HG03342 (cell line): ENCODE results near the gene ADSS2.
"Not testable (repeated sequence)": the region's sequence is repeated elsewhere in the genome, so short reads cannot be mapped to it uniquely, and the experiment has no call there.

Experiments used
- ATAC-seq: cut with Tn5 transposase; IDR thresholded peaks from one replicate; pipeline ENCODE4 v1.9.1; 2021; ENCODE audit warnings: mild to moderate bottlenecking, moderate library complexity; ENCODE audit not compliant: unreplicated experiment

Gene ADSS2

GRCh38 chr1:244451539-244451950, at the start of gene ADSS2:
Gene ADSS2 (minus strand): TSS chr1:244451909. CDS start chr1:244451817, 92 bp downstream.
- no peak for ATAC-seq

DNA sequence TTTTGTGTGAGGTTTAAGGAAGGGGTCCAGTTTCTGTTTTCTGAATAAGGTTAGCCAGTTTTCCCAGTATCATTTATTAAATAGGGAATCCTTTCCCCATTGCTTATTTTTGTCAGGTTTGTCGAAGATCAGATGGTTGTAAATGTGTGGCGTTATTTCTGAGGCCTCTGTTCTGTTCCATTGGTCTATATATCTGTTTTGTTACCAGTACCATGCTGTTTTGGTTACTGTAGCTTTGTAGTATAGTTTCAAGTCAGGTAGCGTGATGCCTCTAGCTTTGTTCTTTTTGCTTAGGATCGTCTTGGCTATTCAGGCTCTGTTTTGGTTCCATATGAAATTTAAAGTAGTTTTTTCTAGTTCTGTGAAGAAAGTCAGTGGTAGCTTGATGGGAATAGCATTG, 48.8 kb upstream of the ADSS2 start:
- ATAC-seq, result not testable (repeated sequence)

- not testable (repeated sequence) for ATAC-seq
These were observed 47.8 kb upstream of the ADSS2 start for GRCh38 chr1:244499484-244499883.

DNA sequence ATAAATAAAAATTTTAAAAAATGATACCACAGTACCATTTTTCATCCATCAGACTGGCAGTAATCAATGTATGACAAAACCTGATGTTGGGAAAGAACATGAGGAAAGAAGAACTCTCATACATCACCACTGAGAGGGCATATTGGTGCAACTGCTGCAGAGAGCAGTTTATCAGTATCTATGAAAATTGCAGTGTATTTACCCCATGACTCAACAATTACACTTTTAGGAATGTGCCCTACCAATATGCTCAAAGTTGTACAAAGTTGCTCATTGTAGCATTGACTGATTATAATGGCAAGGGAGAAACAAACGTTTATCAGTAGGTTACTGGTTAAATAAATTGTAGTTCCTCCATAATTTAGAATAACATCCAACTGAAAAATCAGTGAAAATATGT, 46.1 kb upstream of the ADSS2 start:
- no peak for ATAC-seq

DNA sequence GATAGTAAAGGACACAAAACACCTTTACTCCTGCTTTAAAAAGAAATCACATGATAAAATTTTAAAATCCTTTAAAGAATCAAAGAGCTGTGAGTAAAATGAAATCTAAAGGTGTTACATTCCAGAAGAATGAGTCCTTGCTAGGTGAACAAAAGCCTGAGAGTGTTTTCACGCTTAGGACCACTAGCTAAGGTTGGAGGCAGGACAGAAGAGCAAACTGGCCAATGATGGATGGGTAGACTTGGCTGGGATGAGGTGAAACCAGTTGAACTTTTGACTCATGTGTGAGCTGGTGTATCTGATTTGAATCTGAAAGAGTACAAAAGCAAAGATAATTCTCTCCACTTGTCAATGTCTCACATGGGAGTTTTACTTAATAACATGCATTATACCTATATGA, 44.5 kb upstream of the ADSS2 start:
- no peak for ATAC-seq

- ATAC-seq, result no peak
These were observed 42.9 kb upstream of the ADSS2 start for GRCh38 chr1:244494653-244495052.

DNA sequence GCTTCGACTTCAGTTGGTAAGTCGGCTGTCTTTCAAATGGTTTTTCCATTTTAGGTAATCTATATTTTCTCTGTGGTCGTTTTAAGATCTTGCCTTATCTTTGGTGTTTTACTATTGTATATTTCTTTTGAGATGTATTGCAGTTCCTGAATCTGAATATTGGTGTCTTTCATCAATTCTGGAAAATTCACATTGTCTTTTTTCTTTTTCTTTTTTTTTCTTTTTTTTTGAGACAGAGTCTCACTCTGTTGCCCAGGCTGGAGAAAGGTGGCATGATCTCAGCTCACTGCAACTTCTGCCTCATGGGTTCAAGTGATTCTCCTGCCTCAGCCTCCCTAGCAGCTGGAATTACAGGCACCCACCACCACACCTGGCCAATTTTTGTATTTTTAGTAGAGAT, 33.3 kb upstream of the ADSS2 start:
- ATAC-seq, result not testable (repeated sequence)

DNA sequence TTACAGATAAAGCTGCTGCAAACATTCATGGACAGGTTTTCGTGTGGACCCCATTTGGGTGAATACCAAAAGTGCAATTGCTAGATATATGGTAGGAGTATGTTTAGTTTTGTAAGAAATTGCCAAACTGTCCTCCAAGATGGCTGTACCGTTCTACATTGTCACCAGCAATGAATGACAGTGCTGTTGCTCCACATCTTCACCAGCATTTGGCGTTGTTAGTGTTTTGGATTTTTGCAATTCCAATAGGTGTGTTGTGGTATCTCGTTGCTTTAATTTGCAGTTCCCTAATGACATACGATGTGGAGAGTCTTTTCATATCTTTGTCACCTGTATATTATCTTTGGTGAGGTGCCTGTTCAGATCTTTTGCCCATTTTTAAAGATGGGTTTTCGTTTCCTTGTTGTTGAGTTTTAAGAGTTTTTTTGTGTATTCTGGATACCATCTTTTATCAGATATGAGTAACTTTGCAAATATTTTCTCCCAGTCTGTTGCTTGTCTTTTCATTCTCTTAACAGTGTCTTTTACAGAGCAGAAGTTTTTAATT, 21.4 kb upstream of the ADSS2 start:
- no peak for ATAC-seq

DNA sequence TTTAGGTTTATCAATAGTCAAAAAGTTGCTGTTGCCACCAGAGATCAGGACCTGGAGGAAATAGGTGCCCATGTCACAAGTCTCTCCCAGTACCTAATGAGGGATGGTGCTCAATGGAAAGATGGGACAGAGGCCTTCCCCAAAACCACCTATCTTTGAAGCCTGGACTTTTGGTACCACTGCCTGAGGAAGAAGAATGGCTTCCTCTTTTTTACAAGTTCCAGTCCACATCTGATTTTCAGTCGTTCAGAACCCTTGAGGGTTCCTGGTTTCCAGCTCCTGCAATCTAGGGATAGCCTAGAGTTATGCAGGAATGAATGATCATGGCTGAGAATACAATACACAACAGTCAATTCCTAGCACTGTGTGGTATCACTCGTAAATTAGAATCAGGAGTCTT, 15.0 kb upstream of the ADSS2 start:
- no peak for ATAC-seq

- ATAC-seq, result peak; percentile 98
These were observed 9.7 kb upstream of the ADSS2 start, which contains the start of gene CATSPERE for GRCh38 chr1:244461245-244462071. Gene CATSPERE (plus strand): TSS chr1:244461273. CDS start chr1:244461430, 157 bp downstream.

DNA sequence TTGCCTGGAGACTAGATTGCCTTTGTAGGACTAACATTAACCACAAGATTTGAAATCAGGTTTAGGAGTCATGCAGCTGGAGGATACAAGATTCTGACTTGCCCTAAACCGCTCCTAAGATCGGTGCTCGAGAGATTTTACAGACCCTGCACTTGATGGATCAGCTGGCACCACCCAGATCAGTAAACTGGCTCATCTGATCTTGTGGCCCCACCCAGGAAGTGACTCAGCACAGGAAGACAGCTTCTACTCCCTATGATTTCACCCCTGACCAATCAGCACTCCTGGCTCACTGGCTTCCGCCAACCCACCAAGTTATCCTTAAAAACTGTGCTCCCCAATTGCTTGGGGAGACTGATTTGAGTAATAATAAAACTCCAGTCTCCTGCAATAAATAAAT, 8.5 kb upstream of the ADSS2 start:
- no peak for ATAC-seq

- no peak for ATAC-seq
These were observed 7.1 kb upstream of the ADSS2 start for GRCh38 chr1:244458781-244459180.

DNA sequence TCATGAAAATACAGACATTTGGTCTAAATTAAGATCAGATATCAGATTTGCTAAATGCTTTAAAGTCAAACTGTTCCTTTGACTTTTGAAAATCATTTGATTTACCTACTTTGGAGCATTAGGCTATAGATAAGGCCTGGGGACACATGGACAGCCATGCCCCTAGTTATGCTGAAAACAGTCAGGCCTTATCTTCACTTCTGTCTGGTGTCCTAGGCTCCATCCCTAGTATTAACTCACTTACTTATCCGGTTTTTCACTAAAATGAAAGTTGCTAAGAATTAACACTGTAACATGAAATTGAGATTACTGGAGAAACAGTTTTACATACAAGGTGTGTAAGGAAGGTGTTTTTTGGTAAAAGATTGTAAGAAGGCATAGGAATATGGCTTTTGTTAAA, 4.9 kb upstream of the ADSS2 start:
- no peak for ATAC-seq

- no peak for ATAC-seq
These were observed 2.7 kb upstream of the ADSS2 start for GRCh38 chr1:244454412-244454811.

DNA sequence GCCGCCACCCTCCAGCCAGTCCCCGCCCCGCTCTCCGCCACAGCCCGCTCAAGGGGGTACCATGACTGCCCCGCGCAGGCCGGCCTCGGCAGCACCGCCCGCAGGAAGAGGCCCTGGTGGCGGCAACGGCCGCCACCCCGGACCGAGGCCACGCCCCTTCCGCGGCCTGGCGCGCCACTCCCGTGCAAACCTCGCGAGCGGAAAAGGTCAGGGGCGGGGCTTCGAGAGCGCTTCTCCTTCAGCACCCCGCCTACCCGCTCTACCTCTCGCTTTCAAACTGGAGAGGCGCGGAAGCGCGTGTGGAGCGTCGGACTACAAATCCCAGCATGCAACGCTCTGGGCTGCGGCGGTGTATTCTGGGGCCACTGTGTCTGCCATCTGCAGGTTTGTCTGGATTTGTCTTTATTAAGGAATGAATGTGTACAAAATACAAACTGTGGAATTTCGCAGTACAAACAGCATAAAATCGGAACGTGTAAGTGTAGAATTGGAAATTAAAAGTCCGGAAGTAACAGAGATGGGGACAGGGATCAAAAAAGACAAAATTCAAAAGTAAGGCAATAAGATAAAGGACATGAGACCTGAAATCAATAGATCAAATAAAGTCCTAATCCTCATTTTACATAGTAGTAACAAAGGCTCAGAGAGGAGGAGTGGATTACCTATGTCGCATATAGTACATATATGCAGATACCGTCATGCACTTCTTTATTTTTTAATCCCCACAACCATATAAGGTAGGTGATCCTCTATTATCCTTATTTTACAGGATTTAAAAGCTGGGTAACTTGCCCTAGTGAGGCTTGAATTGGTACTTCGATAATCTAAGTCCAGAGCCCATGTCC, 464 bp upstream of the ADSS2 start:
- ATAC-seq, result peak; percentile 95

- peak; percentile 10 for ATAC-seq
These were observed 841 bp downstream of the ADSS2 start for GRCh38 chr1:244450597-244451538.

- ATAC-seq, result no peak
These were observed 1.7 kb downstream of the ADSS2 start for GRCh38 chr1:244449936-244450508.

DNA sequence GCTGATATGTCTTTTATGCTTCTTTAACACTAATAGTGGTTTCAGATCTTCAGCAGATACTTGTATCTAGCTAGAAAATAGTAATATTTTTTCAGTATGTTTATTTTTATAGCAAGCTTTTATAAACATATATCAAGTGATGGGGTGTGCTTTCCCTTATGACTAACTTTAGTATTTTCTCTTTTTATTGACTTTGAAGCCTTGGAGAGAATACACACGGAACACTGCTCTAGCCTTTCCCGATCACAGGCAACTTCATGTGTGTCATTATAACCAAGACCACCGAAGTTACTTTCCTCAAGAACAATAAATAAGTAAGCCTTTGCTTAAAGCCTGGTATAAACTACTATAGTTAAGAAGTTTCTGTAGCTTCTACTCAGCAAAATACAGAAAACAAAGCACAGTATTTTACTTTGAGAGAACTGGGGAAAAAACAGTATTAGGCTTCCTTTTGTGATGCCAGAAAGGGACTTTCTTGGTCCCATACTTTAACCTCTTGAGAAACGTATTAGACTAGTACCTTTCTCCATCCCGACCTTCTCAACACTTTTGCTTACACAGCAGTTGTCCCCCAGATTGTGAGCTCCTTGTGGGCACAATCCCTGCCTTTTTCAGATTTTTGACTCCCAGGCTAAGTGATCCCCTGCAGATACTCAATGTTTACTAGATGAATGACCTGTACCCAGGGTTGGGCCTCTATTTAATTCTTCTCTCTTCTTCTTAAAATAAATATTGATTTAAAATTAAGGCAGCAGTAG, 3.3 kb downstream of the ADSS2 start:
- ATAC-seq, result no peak

- no peak for ATAC-seq
These were observed 4.2 kb downstream of the ADSS2 start for GRCh38 chr1:244447552-244447951.
